Tibial nerve (tissue), 4 donors: ENCODE results near the gene ETF1. TPM values are rescaled to one million over a fixed set of nuclear protein-coding genes. Genes with fewer than 3 reads are reported as not detected.

Experiments used
- DNase-seq, 2 donors: peaks; one replicate each; pipeline ENCODE4 v3.0.0-alpha.2; 2019; ENCODE audit warnings: low spot score in 2 of 2
- H3K27ac ChIP-seq, 4 donors: fragments of 200-600 bp; sonication (generic) in 3 of 4; one replicate each; pipeline ENCODE4 v1.5.1; 2017 to 2019; ENCODE audit warnings: mild to moderate bottlenecking in 1 of 4
- H3K27me3 ChIP-seq, 2 donors: fragments of 200-600 bp; sonication (generic) in 1 of 2; one replicate each; pipeline versions ENCODE4 v1.5.1 to v1.6.0; 2017 to 2019
- H3K36me3 ChIP-seq, 3 donors: fragments of 200-600 bp; sonication (generic); one replicate each; pipeline ENCODE4 v1.5.1; 2018 to 2019
- H3K4me1 ChIP-seq, 4 donors: fragments of 200-600 bp; sonication (generic) in 3 of 4; one replicate each; pipeline ENCODE4 v1.5.1; 2017 to 2019
- H3K4me3 ChIP-seq, 4 donors: fragments of 200-600 bp; sonication (generic) in 3 of 4; one replicate each; pipeline ENCODE4 v1.5.1; 2017 to 2019; ENCODE audit warnings: mild to moderate bottlenecking in 1 of 4, moderate library complexity in 1 of 4
- H3K9me3 ChIP-seq, 4 donors: fragments of 200-600 bp; sonication (generic) in 3 of 4; one replicate each; pipeline ENCODE4 v1.5.1; 2017 to 2019
- CTCF ChIP-seq, 5 experiments: fragments of 200-600 bp in 3 of 5; fragments of 450-650 bp in 2 of 5; sonication (generic) in 3 of 5; IDR thresholded peaks; one replicate each; pipeline ENCODE4 v1.5.1; 2016 to 2019; ENCODE audit warnings: antibody characterized with exemption in 5 of 5, mild to moderate bottlenecking in 3 of 5, moderate library complexity in 2 of 5
- EP300 ChIP-seq, 2 donors: sonication (generic); formaldehyde crosslinking; IDR thresholded peaks; one replicate each; pipeline ENCODE4 v1.6.1; 2017; ENCODE audit warnings: antibody characterized with exemption in 2 of 2, mild to moderate bottlenecking in 1 of 2
- POLR2A ChIP-seq, 2 donors: fragments of 450-650 bp; IDR thresholded peaks; one replicate each; pipeline ENCODE4 v1.6.1; 2017; ENCODE audit warnings: antibody characterized with exemption in 2 of 2, mild to moderate bottlenecking in 2 of 2, moderate library complexity in 2 of 2
- WGBS, 2 donors: methylation state at CpG; one replicate each; pipeline ENCODE4 v1.1.5; 2018; 5-methylcytosine and 5-hydroxymethylcytosine counted together
- total RNA-seq, 4 donors: library from RNA; depleted of rRNA; stranded (reverse); fragments of >200 nt; gene quantifications; one replicate each; pipeline ENCODE4 v1.1.0, GENCODE V29; 2016

The ETF1 gene
- total RNA-seq, 4 donors from 2014 or later, result 48.4 to 80.1 (median 58.6) TPM

DNA sequence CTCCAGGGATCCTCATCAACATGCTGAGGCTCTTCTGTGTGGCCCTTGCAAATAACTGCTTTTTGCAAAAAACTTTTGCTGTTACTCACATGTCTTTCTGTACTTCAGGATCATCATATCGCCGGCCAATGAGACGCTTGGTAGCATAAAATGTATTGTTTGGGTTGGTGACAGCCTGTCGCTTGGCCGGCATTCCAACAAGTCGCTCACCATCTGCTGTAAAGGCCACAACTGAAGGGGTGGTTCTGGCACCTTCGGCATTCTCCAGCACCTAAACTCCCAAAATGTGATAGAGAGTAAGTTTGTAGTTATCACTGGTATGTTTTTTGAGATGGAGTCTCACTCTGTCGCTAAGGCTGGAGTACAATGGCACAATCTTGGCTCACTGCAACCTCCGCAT is 27.8 kb upstream of the ETF1 start:
- TF ChIP-seq POLR2A (IDR thresholded peaks at IDR 0.05) (no peak), CTCF (IDR thresholded peaks at IDR 0.05) (no peak), EP300 (IDR thresholded peaks at IDR 0.05) (no peak)
- Histone ChIP-seq H3K27ac (no peak overlapping the region), H3K27me3 (no peaks in the 10 kb centered on the region), H3K9me3 (no peaks in the 10 kb centered on the region), H3K4me3 (no peak overlapping the region), H3K4me1 (peaks cover 0 to 45% (median 12%) of the 10 kb centered on the region in 4 donors), H3K36me3 (peaks cover 11 to 77% (median 57%) of the 10 kb centered on the region in 3 donors)
- no peak for DNase-seq
- 94 to 96% methylated on average over 9 of the region's 9 CpGs for whole genome bisulfite sequencing, 2 donors

- Histone ChIP-seq H3K4me3 (no peak overlapping the region), H3K27ac (no peak overlapping the region), H3K36me3 (peaks cover 11 to 88% (median 63%) of the 10 kb centered on the region in 3 donors), H3K9me3 (no peaks in the 10 kb centered on the region), H3K27me3 (no peaks in the 10 kb centered on the region), H3K4me1 (peaks cover 0 to 44% (median 12%) of the 10 kb centered on the region in 4 donors)
- 98 to 99% methylated on average over 7 of the region's 7 CpGs for whole genome bisulfite sequencing, 2 donors
- TF ChIP-seq POLR2A (IDR thresholded peaks at IDR 0.05), result no peak
- TF ChIP-seq EP300 (IDR thresholded peaks at IDR 0.05), result no peak
- no peak for TF ChIP-seq CTCF (IDR thresholded peaks at IDR 0.05)
- DNase-seq, result no peak
Measured at GRCh38 chr5:138569782-138570181, 26.7 kb upstream of the ETF1 start.

- Histone ChIP-seq H3K4me3 (no peak overlapping the region), H3K9me3 (no peaks in the 10 kb centered on the region), H3K27me3 (no peaks in the 10 kb centered on the region), H3K36me3 (peaks cover 11 to 97% (median 63%) of the 10 kb centered on the region in 3 donors), H3K4me1 (peaks cover 0 to 43% (median under 1%) of the 10 kb centered on the region in 4 donors), H3K27ac (no peak overlapping the region)
- 84 to 92% methylated on average over 16 of the region's 16 CpGs for WGBS, 2 donors
- DNase-seq, result no peak
- no peak for TF ChIP-seq CTCF (IDR thresholded peaks at IDR 0.05)
- TF ChIP-seq POLR2A (IDR thresholded peaks at IDR 0.05), result no peak
- no peak for TF ChIP-seq EP300 (IDR thresholded peaks at IDR 0.05)
Measured at GRCh38 chr5:138568061-138568824, 25.2 kb upstream of the ETF1 start.

DNA sequence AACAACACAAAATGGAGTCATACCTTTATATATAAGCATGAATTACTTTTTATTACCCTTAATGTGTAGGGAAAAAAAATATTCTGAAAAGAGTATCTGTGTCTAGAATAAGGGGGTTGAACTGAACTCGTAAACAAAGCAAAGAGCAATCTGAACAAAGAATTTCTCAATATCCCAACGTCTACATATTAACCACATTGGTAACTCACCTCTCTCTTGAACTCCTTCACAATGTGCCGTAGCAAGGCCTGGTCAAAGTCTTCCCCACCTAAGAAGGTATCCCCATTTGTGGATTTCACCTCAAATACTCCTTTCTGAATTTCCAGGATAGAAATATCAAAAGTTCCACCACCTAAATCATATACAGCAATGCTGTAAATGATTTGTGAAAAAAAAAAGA is 23.8 kb upstream of the ETF1 start:
- WGBS, 2 donors, result 79 to 82% methylated on average over 3 of the region's 3 CpGs
- H3K4me1 ChIP-seq, result peaks cover 0 to 30% (median 0%) of the 10 kb centered on the region in 4 donors
- peaks cover 9 to 95% (median 56%) of the 10 kb centered on the region in 3 donors for H3K36me3 ChIP-seq
- no peak for DNase-seq
- H3K27me3 ChIP-seq, result no peaks in the 10 kb centered on the region
- TF ChIP-seq EP300 (IDR thresholded peaks at IDR 0.05) (no peak), CTCF (IDR thresholded peaks at IDR 0.05) (no peak), POLR2A (IDR thresholded peaks at IDR 0.05) (no peak)
- H3K9me3 ChIP-seq, result no peaks in the 10 kb centered on the region
- H3K4me3 ChIP-seq, result no peak overlapping the region
- no peak overlapping the region for H3K27ac ChIP-seq

DNA sequence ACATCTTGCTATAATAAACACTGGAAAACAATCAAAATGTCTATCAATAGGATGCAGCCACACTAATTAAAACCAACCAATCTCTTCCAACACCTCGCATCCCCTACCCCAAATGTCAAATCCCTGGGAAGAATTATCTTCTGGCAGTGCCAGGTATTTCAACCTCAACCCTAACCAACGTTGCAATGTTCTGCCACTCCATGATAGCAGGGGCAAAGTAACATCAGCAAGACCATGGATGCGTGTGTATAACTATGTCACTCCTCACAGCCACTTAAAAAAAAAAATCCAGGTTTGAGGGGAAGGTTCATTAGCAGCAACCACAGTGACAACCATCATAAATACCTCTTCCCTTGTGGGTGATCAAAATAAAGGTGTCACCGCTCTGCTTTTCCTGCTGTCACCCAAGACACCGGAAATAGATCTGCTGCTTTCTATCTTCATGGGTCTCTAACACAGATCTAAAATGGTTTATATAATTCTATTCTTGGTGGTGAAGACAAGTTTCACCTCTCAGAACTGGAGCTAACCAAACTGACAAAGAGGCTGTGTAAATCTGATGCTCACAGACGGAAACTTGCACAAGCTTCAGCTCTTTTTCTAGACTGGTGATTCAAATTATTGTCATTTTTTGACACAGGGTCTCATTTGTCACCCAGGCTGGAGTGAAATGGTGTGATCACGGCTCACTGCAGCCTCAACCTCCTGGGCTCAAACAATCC is 22.2 kb upstream of the ETF1 start:
- H3K27ac ChIP-seq, result no peak overlapping the region
- H3K4me1 ChIP-seq, result peaks cover 0 to 24% (median 0%) of the 10 kb centered on the region in 4 donors
- H3K9me3 ChIP-seq, result no peaks in the 10 kb centered on the region
- H3K4me3 ChIP-seq, result no peak overlapping the region
- H3K27me3 ChIP-seq, result no peaks in the 10 kb centered on the region
- 91 to 93% methylated on average over 7 of the region's 7 CpGs for WGBS, 2 donors
- DNase-seq, result no peak
- TF ChIP-seq POLR2A (IDR thresholded peaks at IDR 0.05) (no peak), EP300 (IDR thresholded peaks at IDR 0.05) (no peak), CTCF (IDR thresholded peaks at IDR 0.05) (no peak)
- peaks cover 4 to 95% (median 57%) of the 10 kb centered on the region in 3 donors for H3K36me3 ChIP-seq
